ENCODE data around the gene SLC35F2.

GRCh38 chr11:107819361-107820014 is 39.1 kb downstream of the SLC35F2 start:
- TF ChIP-seq CTCF (IDR thresholded peaks at IDR 0.05) (no peak), ZFX (IDR thresholded peaks at IDR 0.05; ENCODE audit: borderline replicate concordance) (no peak)

All from 22Rv1 (cell line).